ENCODE measurements around the gene NRG3. TPM values are rescaled to one million over a fixed set of nuclear protein-coding genes. Genes with fewer than 3 reads are reported as not detected.
"Not testable (repeated sequence)": the region's sequence is repeated elsewhere in the genome, so short reads cannot be mapped to it uniquely, and the experiment has no call there.

Gene NRG3
- total RNA-seq, 1 donor from 2014 or later: not detected

- DNase-seq (ENCODE audit: low read depth): no peak
Measured at GRCh38 chr10:82660205-82660604, 785.2 kb downstream of the NRG3 start.

- DNase-seq (ENCODE audit: low read depth): no peak
Measured at GRCh38 chr10:82660986-82661385, 786.0 kb downstream of the NRG3 start.

GRCh38 chr10:82661701-82662100 is 786.7 kb downstream of the NRG3 start:
- DNase-seq (ENCODE audit: low read depth): no peak

- no peak for DNase-seq (ENCODE audit: low read depth)
Measured at GRCh38 chr10:82668221-82668895, 793.4 kb downstream of the NRG3 start.

GRCh38 chr10:82674036-82674435 is 799.0 kb downstream of the NRG3 start:
- no peak for DNase-seq (ENCODE audit: low read depth)

GRCh38 chr10:82677932-82678331 is 802.9 kb downstream of the NRG3 start:
- not testable (repeated sequence) for DNase-seq (ENCODE audit: low read depth)

GRCh38 chr10:82678451-82678850 is 803.5 kb downstream of the NRG3 start:
- not testable (repeated sequence) for DNase-seq (ENCODE audit: low read depth)

GRCh38 chr10:82680608-82681007 is 805.6 kb downstream of the NRG3 start:
- no peak for DNase-seq (ENCODE audit: low read depth)

- no peak for DNase-seq (ENCODE audit: low read depth)
Measured at GRCh38 chr10:82683945-82684344, 809.0 kb downstream of the NRG3 start.

GRCh38 chr10:82685087-82685486 is 810.1 kb downstream of the NRG3 start:
- DNase-seq (ENCODE audit: low read depth): no peak

- DNase-seq (ENCODE audit: low read depth): no peak
Measured at GRCh38 chr10:82691211-82691610, 816.2 kb downstream of the NRG3 start.

GRCh38 chr10:82692458-82692857 is 817.5 kb downstream of the NRG3 start:
- DNase-seq (ENCODE audit: low read depth): no peak

GRCh38 chr10:82721831-82722230 is 846.8 kb downstream of the NRG3 start:
- no peak for DNase-seq (ENCODE audit: low read depth)

- no peak for DNase-seq (ENCODE audit: low read depth)
Measured at GRCh38 chr10:82722273-82722672, 847.3 kb downstream of the NRG3 start.

GRCh38 chr10:82736305-82736704 is 861.3 kb downstream of the NRG3 start:
- DNase-seq (ENCODE audit: low read depth): no peak

- no peak for DNase-seq (ENCODE audit: low read depth)
Measured at GRCh38 chr10:82737549-82737948, 862.6 kb downstream of the NRG3 start.

GRCh38 chr10:82738592-82738991 is 863.6 kb downstream of the NRG3 start:
- DNase-seq (ENCODE audit: low read depth): no peak

- DNase-seq (ENCODE audit: low read depth): no peak
Measured at GRCh38 chr10:82742478-82742877, 867.5 kb downstream of the NRG3 start.

- no peak for DNase-seq (ENCODE audit: low read depth)
Measured at GRCh38 chr10:82742898-82743297, 867.9 kb downstream of the NRG3 start.

GRCh38 chr10:82750538-82750937 is 875.5 kb downstream of the NRG3 start:
- no peak for DNase-seq (ENCODE audit: low read depth)

GRCh38 chr10:82757397-82757796 is 882.4 kb downstream of the NRG3 start:
- no peak for DNase-seq (ENCODE audit: low read depth)

- DNase-seq (ENCODE audit: low read depth): no peak
Measured at GRCh38 chr10:82757901-82758300, 882.9 kb downstream of the NRG3 start.

GRCh38 chr10:82759050-82759449 is 884.1 kb downstream of the NRG3 start:
- no peak for DNase-seq (ENCODE audit: low read depth)

- DNase-seq (ENCODE audit: low read depth): no peak
Measured at GRCh38 chr10:82762641-82763040, 887.6 kb downstream of the NRG3 start.
